GM19468 (cell line): ENCODE results near the gene MT1X.

Source experiments
- ATAC-seq: cut with Tn5 transposase; IDR thresholded peaks from one replicate; pipeline ENCODE4 v1.9.1; 2021; ENCODE audit warnings: mild to moderate bottlenecking, moderate library complexity, moderate number of reproducible peaks; ENCODE audit not compliant: unreplicated experiment; ENCODE audit errors: extremely low read depth

MT1X gene

DNA sequence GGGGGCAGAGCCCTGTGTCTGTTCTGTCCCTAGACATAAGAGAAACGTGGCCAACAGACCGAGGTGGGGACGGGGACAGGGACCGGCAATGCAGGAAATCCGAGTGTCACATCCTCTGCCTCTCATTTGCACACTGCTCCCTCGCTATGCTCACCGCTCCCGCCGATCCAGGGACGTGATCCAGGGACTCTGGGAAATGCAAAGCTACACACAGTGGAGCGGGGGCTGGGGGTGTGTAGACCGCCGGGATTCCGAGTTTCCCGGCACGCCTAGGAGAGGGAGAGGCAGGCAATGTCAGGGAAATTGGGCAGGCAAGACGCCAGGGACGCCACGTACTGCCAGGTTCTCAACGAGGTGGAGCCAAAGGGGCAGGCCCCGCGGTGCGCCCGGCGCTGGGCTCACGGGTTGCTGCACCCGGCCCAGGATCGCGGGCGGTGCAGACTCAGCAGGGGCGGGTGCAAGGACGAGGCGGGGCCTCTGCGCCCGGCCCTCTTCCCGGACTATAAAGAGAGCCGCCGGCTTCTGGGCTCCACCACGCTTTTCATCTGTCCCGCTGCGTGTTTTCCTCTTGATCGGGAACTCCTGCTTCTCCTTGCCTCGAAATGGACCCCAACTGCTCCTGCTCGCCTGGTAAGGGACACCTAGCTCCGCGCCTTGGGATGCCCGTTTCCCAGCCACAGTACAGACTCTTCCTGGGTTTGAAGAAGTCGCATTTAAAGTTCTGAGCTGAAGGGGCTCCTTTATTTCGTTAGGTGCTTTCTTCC is at the start of gene MT1X:
TSS of gene MT1X (plus strand) at position 532 of the 764 bp plus-strand sequence. CDS start at position 603, 71 bp downstream.
- peak; percentile 80 for ATAC-seq

- no peak for ATAC-seq
Observed at GRCh38 chr16:56632848-56633365, 49.4 kb upstream of the MT1X start.

DNA sequence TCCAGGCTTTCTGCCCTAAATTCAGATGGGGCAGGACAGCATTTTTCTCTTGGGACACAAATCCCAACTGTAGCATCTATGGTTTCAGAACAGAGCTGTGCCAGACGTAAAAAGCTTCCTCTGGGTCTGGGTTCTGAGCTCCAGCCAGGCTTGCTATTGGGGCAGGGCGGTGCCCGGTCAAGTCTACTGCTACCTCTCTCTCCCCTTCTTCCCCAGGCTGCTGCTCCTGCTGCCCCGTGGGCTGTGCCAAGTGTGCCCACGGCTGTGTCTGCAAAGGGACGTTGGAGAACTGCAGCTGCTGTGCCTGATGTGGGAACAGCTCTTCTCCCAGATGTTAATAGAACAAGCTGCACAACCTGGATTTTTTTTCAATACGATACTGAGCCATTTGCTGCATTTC is 48.7 kb upstream of the MT1X start:
- ATAC-seq, result no peak

DNA sequence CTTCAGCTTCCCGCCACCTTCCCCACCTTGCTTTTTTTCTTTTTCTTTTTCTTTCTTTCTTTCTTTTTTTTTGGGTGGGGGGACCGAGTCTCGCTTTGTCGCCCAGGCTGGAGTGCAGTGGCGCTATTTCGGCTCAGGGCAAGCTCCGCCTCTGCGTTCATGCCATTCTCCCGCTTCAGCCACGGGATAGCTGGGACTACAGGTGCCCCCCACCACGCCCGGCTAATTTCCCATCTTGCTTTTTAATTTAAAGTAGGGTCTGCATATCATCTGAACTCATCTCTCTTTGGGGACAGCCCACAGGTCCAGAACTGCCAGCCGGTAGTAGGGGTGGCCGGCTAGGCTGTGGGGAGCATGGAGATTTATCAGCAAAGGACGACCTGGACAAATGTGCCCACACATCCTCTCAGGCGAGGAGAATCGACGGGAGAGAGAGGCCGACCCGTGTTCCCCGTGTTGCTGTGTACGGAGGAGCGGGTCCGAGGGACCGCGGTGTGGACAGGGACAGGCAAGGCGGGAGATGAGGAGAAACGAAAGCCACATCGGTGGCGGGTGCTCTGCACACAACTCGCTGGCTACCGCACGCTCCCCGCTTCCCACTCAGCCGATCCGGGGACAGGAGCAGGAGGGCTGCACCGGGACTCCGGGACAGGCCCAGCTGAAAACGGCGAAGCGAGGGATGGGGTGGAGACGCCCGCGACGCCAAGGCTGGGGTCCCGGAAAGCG is 47.4 kb upstream of the MT1X start:
- ATAC-seq, result no peak

DNA sequence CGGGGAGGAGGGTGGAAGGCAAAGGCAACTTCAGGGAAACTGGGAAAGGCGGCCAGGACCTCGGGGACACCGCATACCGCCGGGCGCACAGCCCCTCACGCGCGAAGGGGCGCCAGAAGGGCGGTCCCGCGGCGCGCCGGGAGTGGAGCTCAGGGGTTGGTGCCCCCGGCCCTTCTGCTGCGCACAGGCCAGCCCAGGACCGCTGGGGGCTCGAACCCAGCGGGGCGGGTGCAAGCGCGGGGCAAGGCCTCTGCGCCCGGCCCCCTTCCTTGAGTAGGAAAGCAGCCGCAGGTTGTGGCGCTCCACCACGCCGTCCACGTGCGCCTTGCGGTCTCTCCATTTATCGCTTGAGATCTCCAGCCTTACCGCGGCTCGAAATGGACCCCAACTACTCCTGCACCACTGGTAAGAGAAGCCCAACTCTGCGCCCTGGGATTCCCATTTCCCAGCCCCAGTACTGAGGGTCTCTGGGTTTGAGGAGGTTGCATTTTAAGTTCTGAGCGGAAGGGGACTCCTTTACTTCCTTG is 46.8 kb upstream of the MT1X start:
- no peak for ATAC-seq

GRCh38 chr16:56636616-56637413 is 45.5 kb upstream of the MT1X start:
- ATAC-seq, result no peak

DNA sequence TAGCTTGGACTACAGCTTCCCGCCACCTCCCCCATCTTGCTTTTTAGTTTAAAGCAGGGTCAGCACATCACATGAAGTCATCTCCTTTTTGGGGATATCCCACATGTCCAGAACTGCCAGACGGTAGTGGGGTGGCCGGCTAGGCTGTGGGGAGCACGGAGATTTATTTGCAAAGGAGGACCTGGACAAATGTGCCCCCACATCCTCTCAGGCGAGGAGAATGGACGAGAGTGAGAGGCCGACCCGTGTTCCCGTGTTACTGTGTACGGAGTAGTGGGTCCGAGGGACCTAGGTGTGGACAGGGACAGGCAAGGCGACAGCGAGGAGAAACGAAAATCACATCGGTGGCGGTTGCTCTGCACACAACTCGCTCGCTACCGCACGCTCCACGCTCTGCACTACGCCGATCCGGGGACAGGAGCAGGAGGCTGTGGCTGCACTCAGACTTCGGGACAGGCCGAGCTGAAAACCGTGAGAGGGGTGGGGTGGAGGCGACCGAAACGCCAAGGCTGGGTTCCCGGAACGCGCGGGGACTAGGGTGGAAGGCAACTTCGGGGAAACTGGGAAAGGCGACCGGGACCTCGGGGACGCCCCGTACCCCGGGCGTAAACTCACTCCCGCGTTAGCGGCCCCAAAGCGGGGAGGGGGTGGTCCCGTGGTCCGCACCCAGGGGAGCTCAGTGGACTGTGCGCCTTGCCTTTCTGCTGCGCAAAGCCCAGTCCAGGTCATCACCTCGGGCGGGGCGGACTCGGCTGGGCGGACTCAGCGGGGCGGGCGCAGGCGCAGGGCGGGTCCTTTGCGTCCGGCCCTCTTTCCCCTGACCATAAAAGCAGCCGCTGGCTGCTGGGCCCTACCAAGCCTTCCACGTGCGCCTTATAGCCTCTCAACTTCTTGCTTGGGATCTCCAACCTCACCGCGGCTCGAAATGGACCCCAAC is 44.2 kb upstream of the MT1X start, which contains the start of gene MT1A:
TSS of gene MT1A (plus strand) at position 853 of the 937 bp plus-strand sequence. CDS start at position 926, 73 bp downstream.
- ATAC-seq, result no peak

GRCh38 chr16:56639045-56639444 is 43.2 kb upstream of the MT1X start:
- no peak for ATAC-seq

DNA sequence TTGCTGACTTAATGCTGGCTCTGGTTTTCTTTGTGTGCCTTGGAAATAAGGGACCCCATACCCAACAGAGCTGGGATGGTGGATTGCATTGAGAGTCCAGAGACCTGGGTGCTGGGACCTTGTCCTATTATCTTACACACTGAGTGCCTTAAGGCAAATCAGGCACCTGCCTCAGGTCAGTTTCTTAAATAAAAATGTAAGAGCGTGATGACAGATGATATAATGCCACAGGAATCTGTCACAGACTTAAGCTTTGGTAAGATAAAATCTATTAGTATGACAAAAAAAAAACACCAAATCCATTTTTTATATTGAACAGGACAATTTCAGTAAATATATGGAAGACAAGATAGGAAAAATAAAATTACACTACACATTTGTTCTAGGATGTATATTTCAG is 42.2 kb upstream of the MT1X start:
- ATAC-seq, result no peak

DNA sequence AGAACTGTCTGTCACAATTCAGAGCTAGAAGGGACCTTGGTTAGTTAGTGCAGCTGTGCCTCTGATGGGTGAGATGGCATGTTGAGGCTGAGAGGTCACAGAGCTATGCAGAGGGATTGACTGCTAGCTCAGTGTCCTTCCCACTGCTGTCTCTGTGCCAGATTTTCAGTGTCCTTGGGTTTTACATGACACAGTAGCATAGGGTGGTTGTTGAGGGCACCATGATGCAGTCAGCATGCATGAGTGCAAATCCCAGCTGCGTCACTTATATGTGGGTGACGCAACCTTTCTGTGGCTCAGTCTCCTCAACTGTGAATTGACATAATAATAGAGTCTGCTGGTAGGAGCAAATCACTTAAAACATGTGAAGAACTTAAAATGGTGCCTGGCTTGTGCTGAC is 41.1 kb upstream of the MT1X start:
- no peak for ATAC-seq

GRCh38 chr16:56643080-56643778 is 39.0 kb upstream of the MT1X start:
- ATAC-seq, result no peak

DNA sequence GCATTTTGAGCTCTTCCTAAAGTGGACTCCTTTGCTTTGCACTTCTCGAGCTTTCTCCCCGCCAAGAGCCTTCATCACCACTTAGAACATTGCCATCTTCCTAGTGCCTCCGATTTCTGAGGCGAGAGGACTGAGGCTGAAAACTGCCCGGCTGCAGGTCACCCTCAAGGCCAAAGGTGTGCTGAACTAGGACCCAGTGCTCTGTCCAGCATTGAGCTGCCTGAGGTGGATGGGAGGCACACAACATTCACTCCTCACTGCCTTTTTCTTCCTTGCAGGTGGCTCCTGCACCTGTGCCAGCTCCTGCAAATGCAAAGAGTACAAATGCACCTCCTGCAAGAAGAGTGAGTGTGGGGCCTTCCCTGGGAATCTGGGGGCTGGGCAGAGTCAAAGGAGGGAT is 38.4 kb upstream of the MT1X start:
- ATAC-seq, result no peak

DNA sequence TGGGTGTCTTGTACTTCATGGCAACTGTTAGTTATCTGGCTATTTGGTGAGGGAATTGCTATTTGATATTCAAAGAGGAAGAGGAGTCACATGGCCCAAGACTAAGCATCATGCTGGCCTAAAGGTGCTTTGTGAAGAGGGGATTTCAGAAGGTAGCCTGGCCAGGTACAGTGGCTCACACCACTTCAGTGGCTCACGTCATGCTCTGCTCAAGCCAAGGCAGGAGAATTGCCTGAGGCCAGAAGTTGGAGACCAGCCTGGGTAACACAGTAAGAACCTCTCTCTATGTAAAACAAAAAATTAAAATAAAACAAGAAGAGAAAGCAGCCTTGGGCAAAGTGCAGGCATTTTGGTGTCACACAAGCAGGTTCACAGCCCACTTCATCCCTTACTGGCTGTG is 37.0 kb upstream of the MT1X start:
- no peak for ATAC-seq

GRCh38 chr16:56645838-56646237 is 36.4 kb upstream of the MT1X start:
- ATAC-seq, result no peak

DNA sequence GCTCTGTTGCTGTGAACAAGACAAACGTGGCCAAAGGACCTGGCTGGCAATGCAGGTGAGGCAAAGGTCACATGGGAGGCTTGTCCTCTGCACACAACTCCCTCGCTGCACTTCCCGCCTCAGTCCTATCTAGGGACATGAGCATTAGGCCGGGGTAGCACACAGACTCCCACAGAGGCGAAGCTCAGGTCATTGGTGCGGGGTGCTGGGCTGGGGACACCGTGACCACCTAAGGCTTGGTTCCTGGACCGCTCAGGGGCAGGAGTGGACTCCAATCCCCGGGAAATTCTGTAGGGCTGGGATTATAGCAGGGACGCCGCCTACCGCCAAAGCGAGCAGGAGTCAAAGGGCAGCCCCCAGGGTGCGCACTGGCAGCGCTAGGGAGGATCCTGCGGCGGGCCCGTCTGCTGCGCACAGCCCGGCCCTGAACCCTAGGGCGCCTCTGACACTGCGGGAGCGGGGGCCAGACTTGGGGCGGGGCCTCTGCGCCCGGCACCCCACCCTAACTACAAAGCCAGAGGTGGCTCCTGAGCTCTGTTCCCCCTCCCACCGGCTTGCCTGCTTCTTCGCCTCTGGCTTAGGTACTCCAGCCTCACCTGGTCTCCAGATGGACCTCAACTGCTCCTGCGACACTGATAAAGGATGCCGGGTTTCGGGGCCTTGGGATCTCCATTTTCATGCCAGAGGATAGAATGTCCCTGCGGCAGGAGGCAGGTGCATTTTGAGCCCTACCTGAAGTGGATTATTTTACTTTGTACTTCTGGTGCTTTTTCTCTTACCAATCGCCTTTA is 34.4 kb upstream of the MT1X start:
- ATAC-seq, result no peak

- no peak for ATAC-seq
Observed at GRCh38 chr16:56649271-56649670, 33.0 kb upstream of the MT1X start.

DNA sequence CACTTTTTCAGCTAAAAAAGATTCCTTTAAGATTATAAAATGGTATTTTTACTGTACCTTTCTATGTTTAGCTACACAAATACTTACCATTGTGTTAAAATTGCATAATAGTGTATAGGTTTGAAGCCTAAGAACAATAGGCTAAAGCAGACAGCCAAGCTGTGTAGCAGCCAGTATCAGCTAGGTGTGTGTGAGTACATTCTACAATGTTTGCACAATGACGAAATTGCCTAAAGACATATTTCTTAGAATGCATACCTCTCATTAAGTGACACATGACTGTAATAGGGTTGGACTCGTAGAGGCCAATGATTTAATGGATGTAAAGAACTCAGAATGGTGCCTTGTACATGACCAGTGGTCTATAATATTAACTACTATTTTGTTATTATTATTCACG is 32.5 kb upstream of the MT1X start:
- ATAC-seq, result no peak

GRCh38 chr16:56651586-56651985 is 30.7 kb upstream of the MT1X start, which contains the start of gene MT1B:
TSS of gene MT1B (plus strand) at chr16:56651886. CDS start at chr16:56651954, 68 bp downstream.
- no peak for ATAC-seq
